GM12878 (cell line): ENCODE data around the gene IL26. TPM values are rescaled to one million over a fixed set of nuclear protein-coding genes. Genes with fewer than 3 reads are reported as not detected.
A peak's percentile ranks its signal among the peaks of the same experiment; 100 is the strongest.

ENCODE experiments used
- ATAC-seq: fragments of 200-7000 bp; cut with Tn5 transposase; 3 replicates; pipeline ENCODE4 v1.9.1; 2020; ENCODE audit warnings: mild to moderate bottlenecking, moderate library complexity
- BruUV-seq: library from RNA; stranded (reverse); fragments of 400-500 nt; replicated peaks from 2 replicates; lab custom pipeline; 2021; lab: Mats Ljungman, UMichigan
- CTCF ChIA-PET: fragments of 300-600 bp; sonication (Branson Sonifier 250); formaldehyde crosslinking; extraction: SDS; loops from one replicate; lab custom pipeline; 2021; ENCODE audit warnings: inconsistent platforms; lab: Yijun Ruan, JAX
- POLR2A ChIA-PET: fragments of 350-600 bp; formaldehyde crosslinking; extraction: SDS; loops from one replicate; lab custom pipeline; 2021; ENCODE audit warnings: inconsistent platforms; lab: Charles Lee
- RAD21 ChIA-PET: fragments of 300-600 bp; sonication (Branson Sonifier 250); formaldehyde crosslinking; loops from one replicate; lab custom pipeline; 2023; ENCODE audit warnings: antibody characterized with exemption; ENCODE audit not compliant: unreplicated experiment; lab: Charles Lee
- SMC1A ChIA-PET: fragments of 300-600 bp; sonication (Branson Sonifier 250); formaldehyde crosslinking; loops from one replicate; lab custom pipeline; 2023; ENCODE audit not compliant: unreplicated experiment, uncharacterized antibody; lab: Charles Lee
- DNase-seq: peaks from one replicate; pipeline ENCODE4 v3.0.0-alpha.2; 2011; ENCODE audit warnings: low read depth, low spot score
- FAIRE-seq: peaks from 3 replicates; lab custom pipeline; 2011; peaks lifted over from hg19 to GRCh38; lab: Jason Lieb, UNC
- H2AFZ ChIP-seq: 2 replicates; pipeline ENCODE4 v1.6.0; 2011; ENCODE audit warnings: low read depth, low read length, control low read depth; ENCODE audit not compliant: control insufficient read depth
- H3K27ac ChIP-seq: 2 replicates; pipeline ENCODE4 v1.5.1; 2011; ENCODE audit warnings: control low read depth; ENCODE audit not compliant: control insufficient read depth, insufficient read depth
- H3K27me3 ChIP-seq, 2 experiments: replicated peaks in 1 of 2; 2 replicates each; pipeline versions ENCODE4 v1.6.0 to v1.6.1; 2011; ENCODE audit warnings: low read length in 1 of 2; ENCODE audit not compliant: control insufficient read depth in 2 of 2, insufficient read depth in 2 of 2
- H3K36me3 ChIP-seq, 2 experiments: 2 replicates each; pipeline ENCODE4 v1.5.1; 2011; ENCODE audit warnings: low read length in 1 of 2; ENCODE audit not compliant: control insufficient read depth in 2 of 2, insufficient read depth in 2 of 2
- H3K4me1 ChIP-seq: 2 replicates; pipeline ENCODE4 v1.6.1; 2011; ENCODE audit warnings: mild to moderate bottlenecking, low read length, moderate library complexity, mixed read lengths; ENCODE audit not compliant: control insufficient read depth, insufficient read depth
- H3K4me2 ChIP-seq: 2 replicates; pipeline ENCODE4 v1.6.0; 2011; ENCODE audit warnings: control low read depth; ENCODE audit not compliant: control insufficient read depth, insufficient read depth
- H3K4me3 ChIP-seq: fragments of 200-600 bp; sonication (generic); 2 replicates; pipeline ENCODE4 v1.5.1; 2016
- H3K79me2 ChIP-seq: 2 replicates; pipeline ENCODE4 v1.6.0; 2011; ENCODE audit warnings: low read length; ENCODE audit not compliant: control insufficient read depth, insufficient read depth
- H3K9ac ChIP-seq: 2 replicates; pipeline ENCODE4 v1.8.0; 2011; ENCODE audit warnings: low read length, control low read depth, mixed read lengths; ENCODE audit not compliant: control insufficient read depth, insufficient read depth
- H3K9me3 ChIP-seq: replicated peaks from 3 replicates; pipeline ENCODE4 v1.5.1; 2011; ENCODE audit warnings: mild to moderate bottlenecking, low read length; ENCODE audit not compliant: control insufficient read depth, insufficient read depth
- H4K20me1 ChIP-seq: 2 replicates; pipeline ENCODE4 v1.6.0; 2011; ENCODE audit not compliant: control insufficient read depth, insufficient read depth
- BMI1 ChIP-seq: fragments of 450-650 bp; IDR thresholded peaks from 2 replicates; pipeline ENCODE4 v1.6.1; 2016; ENCODE audit warnings: mild to moderate bottlenecking, moderate library complexity, borderline replicate concordance
- EED ChIP-seq: sonication (generic); IDR thresholded peaks from 2 replicates; pipeline ENCODE4 v1.6.1; 2016; ENCODE audit warnings: antibody characterized with exemption, low read depth
- ESRRA ChIP-seq: IDR thresholded peaks from 2 replicates; pipeline ENCODE4 v1.6.1; 2012; ENCODE audit warnings: mild to moderate bottlenecking, low read length, improper control_type of control experiment
- JUNB ChIP-seq: IDR thresholded peaks from 2 replicates; pipeline ENCODE4 v1.6.1; 2016; ENCODE audit warnings: antibody characterized with exemption, mild to moderate bottlenecking
- LARP7 ChIP-seq: fragments of 450-650 bp; IDR thresholded peaks from 2 replicates; pipeline ENCODE4 v1.6.1; 2017; ENCODE audit warnings: mild to moderate bottlenecking
- NRF1 ChIP-seq: conservative IDR thresholded peaks from 2 replicates; pipeline ENCODE4 v1.6.1; 2011; ENCODE audit warnings: mild to moderate bottlenecking, low read depth, low read length, improper control_type of control experiment
- TARDBP ChIP-seq: IDR thresholded peaks from 2 replicates; pipeline ENCODE4 v1.6.1; 2016; ENCODE audit warnings: borderline replicate concordance
- in situ Hi-C: fragments of 300-500 bp; cut with MboI; formaldehyde crosslinking; loops from 9 replicates; pipeline ENCODE4 v1.14.3; 2018; ENCODE audit warnings: mixed read lengths
- intact Hi-C: fragments of 100-400 bp; cut with micrococcal nuclease; formaldehyde crosslinking; loops from one replicate; pipeline ENCODE4 v1.14.2; 2022; ENCODE audit not compliant: unreplicated experiment
- polyA plus RNA-seq, 11 experiments: library from polyadenylated mRNA; depleted of rRNA in 4 of 11; unstranded in 6 of 11; stranded (reverse) in 5 of 11; fragments of >200 nt; fragmentation: Nextera tagmentation in 4 of 11; fragmentation: Illumina TruSeq in 1 of 11; extraction: Ambion mirVana in 4 of 11; extraction: Trizol in 1 of 11; gene quantifications; 1 replicate in 1 of 11; 2 replicates in 10 of 11; pipeline versions ENCODE4 v1.2.1 to v1.2.3, GENCODE V29; 2011 to 2016; ENCODE audit warnings: inconsistent platforms in 2 of 11, missing spikeins in 2 of 11, low read depth in 1 of 11
- total RNA-seq, 4 experiments: library from RNA; depleted of rRNA in 3 of 4; stranded (reverse); fragments of >200 nt in 3 of 4; fragmentation: Illumina TruSeq in 1 of 4; extraction: Trizol in 1 of 4; gene quantifications; 2 replicates each; pipeline versions ENCODE4 v1.2.1 to v1.2.3, GENCODE V29; 2013 to 2021
- TF ChIP-seq, protein P1 (sequence below): IDR thresholded peaks from 2 replicates; pipeline ENCODE4 v1.6.1; 2011; ENCODE audit warnings: borderline replicate concordance, low read depth, mild to moderate bottlenecking, moderate library complexity, low read length; ENCODE audit not compliant: insufficient read depth, poor library complexity, severe bottlenecking
- TF ChIP-seq, protein P2 (sequence below): fragments of 450-650 bp; conservative IDR thresholded peaks from 2 replicates; pipeline ENCODE4 v1.6.1; 2017; ENCODE audit warnings: mild to moderate bottlenecking, moderate library complexity

The IL26 gene
- total and polyA plus RNA-seq, 10 of the 15 experiments (the other 5 are each of a cell fraction or from before 2014, with no cell fraction given), result not detected

DNA sequence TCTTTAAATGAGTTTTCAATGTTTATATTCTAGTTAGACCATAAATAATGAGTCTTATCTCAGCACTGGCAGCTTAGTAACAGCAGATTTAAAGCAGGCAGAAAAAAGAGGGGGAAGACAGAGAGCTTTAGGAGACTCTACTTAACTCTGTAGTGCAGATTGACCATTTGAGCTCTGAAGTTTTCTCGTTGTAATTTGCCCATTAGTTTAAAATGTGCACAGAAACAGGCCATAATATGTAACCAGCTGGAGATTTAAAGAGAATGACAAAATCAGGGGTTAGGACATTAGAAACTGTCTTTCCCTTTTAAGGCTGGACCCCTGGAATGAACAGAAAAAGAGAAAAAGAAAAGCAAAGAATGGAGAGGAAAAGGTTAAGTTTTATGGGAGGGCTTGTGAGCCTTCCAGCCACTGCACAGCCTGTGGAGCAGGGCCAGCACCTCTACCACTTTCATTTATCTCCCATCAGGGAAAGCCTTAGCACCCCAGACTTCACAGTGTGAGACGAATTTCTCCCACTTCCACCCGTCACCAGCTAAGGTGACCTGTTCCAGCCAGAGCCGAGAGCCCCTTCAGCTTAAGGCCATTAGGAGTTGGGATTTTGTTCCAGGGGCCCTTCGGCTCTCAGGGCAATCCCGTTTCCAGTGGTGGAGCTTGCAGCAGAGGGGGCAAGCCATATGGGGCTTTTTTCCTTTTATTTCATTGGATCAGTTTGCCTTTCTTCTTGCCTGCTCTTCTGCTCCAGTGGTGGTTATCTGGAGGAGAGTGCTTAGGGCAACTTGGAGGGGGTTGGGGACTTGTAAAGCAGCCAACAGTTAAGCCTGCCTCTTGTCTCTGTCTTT is 19.8 kb upstream of the IL26 start (continued):
- no peak for TF ChIP-seq ESRRA
- no peak for TF ChIP-seq LARP7

DNA sequence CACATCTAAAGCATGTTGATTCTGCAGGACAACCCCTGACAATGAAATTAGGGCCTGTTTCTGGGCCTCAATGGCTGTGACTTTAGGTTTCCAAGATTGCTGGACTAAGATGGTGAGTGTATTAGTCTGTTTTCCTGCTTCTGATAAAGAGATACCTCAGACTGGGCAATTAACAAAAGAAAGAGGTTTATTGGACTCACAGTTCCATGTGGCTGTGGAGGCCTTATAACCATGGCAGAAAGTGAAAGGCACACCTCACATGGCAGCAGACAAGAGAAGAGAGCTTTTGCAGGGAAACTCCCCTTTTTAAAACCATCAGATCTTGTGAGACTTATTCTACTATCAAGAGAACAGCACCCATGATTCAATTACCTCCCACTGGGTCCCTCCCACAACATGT is 17.2 kb upstream of the IL26 start:
- SMC1A ChIA-PET, result interaction anchor here (1.0 to 2.3 kb wide), 2 partner anchors 50 to 74 kb away, joined by 3 to 10 read pairs; no protein-coding TSS in a partner anchor
- Histone ChIP-seq H4K20me1 (no peaks in the 10 kb centered on the region), H3K79me2 (no peaks in the 10 kb centered on the region)
- in situ Hi-C loops, result no loop called here
- intact Hi-C loops, result no loop called here
- RAD21 ChIA-PET, result no interaction called here
- no peak for TF ChIP-seq NRF1
- no peak for TF ChIP-seq ESRRA
- no peak for TF ChIP-seq JUNB
- TF ChIP-seq BMI1, result no peak
- no peak for TF ChIP-seq TARDBP
- TF ChIP-seq EED, result no peak
- TF ChIP-seq, protein P1, sequence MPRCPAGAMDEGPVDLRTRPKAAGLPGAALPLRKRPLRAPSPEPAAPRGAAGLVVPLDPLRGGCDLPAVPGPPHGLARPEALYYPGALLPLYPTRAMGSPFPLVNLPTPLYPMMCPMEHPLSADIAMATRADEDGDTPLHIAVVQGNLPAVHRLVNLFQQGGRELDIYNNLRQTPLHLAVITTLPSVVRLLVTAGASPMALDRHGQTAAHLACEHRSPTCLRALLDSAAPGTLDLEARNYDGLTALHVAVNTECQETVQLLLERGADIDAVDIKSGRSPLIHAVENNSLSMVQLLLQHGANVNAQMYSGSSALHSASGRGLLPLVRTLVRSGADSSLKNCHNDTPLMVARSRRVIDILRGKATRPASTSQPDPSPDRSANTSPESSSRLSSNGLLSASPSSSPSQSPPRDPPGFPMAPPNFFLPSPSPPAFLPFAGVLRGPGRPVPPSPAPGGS, result no peak
- TF ChIP-seq, protein P2, sequence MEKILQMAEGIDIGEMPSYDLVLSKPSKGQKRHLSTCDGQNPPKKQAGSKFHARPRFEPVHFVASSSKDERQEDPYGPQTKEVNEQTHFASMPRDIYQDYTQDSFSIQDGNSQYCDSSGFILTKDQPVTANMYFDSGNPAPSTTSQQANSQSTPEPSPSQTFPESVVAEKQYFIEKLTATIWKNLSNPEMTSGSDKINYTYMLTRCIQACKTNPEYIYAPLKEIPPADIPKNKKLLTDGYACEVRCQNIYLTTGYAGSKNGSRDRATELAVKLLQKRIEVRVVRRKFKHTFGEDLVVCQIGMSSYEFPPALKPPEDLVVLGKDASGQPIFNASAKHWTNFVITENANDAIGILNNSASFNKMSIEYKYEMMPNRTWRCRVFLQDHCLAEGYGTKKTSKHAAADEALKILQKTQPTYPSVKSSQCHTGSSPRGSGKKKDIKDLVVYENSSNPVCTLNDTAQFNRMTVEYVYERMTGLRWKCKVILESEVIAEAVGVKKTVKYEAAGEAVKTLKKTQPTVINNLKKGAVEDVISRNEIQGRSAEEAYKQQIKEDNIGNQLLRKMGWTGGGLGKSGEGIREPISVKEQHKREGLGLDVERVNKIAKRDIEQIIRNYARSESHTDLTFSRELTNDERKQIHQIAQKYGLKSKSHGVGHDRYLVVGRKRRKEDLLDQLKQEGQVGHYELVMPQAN, result no peak
- TF ChIP-seq, all 136 proteins: peak for 0
- no peaks in the 10 kb centered on the region for H3K27me3 ChIP-seq
- no TSS peak for BruUV-seq
- no peak overlapping the region for H3K4me2 ChIP-seq
- H3K27ac ChIP-seq, result no peak overlapping the region
- DNase-seq, result no peak
- H3K9ac ChIP-seq, result no peak overlapping the region
- CTCF ChIA-PET, result interaction anchor here (1.1 to 1.5 kb wide), 2 partner anchors 20 to 47 kb away, joined by 3 to 5 read pairs; no protein-coding TSS in a partner anchor
- FAIRE-seq, result no peak
- H3K4me1 ChIP-seq, result peaks cover 17% of the 10 kb centered on the region
- ATAC-seq, result no peak
- H3K9me3 ChIP-seq, result peaks cover 3% of the 10 kb centered on the region; the same call in 2 of the 3 replicates
- H2AFZ ChIP-seq, result peak overlapping the region; percentile 15; the same call in 1 of the 2 replicates
- POLR2A ChIA-PET, result interaction anchor here (0.6 kb wide), 1 partner anchor 405 kb away, joined by 3 read pairs; no protein-coding TSS in a partner anchor
- no peaks in the 10 kb centered on the region for H3K36me3 ChIP-seq
- H3K4me3 ChIP-seq, result no peak overlapping the region
